ENCODE measurements around the gene ARL4C. TPM values are rescaled to one million over a fixed set of nuclear protein-coding genes. Genes with fewer than 3 reads are reported as not detected.

Gene ARL4C, protein sequence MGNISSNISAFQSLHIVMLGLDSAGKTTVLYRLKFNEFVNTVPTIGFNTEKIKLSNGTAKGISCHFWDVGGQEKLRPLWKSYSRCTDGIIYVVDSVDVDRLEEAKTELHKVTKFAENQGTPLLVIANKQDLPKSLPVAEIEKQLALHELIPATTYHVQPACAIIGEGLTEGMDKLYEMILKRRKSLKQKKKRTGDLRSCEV
- total RNA-seq: 6.1 TPM in 2 replicates

DNA sequence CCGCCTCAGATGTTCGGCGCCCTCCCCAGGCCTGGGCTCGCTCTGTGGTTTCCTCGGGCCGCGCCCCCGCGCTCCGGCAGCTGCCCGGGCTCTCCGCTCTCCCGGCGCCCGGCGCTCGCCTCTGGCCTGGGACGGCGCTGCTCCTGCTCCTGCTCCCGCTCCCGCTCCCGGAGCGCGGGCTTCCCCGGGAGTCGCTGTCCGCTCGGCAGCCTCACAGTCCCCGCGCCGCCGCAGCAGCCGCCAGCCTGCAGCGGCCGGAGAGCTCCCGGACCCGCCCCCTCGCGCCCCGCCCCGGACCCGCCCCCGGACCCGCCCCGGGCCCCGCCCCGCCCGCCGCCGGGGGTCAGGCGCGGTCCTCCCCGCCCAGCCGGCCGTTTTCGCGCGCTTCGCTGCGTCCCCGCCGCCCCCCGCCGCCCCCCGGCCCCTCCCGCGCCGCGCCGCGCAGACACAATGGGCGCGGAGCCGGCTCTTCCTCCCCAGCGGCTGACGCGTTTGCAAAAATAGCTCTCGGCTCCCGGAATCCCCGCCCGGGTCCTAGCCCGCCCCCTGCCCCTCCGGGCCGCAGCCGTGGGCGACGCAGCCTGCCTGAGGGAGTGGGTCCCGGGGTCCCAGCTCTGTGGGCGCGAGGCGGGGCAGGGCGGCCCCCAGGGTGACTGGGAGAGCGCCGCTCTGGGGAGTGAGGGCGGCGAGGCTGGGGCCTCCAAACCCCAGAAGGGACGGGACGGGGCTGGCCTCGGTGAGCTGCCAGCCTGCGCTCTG, at the start of gene ARL4C:
ARL4C (minus strand) TSS at position 247 of the 759 bp plus-strand sequence. CDS start 495 bp downstream, outside the sequence.
- DNase-seq: peak; percentile 74

DNA sequence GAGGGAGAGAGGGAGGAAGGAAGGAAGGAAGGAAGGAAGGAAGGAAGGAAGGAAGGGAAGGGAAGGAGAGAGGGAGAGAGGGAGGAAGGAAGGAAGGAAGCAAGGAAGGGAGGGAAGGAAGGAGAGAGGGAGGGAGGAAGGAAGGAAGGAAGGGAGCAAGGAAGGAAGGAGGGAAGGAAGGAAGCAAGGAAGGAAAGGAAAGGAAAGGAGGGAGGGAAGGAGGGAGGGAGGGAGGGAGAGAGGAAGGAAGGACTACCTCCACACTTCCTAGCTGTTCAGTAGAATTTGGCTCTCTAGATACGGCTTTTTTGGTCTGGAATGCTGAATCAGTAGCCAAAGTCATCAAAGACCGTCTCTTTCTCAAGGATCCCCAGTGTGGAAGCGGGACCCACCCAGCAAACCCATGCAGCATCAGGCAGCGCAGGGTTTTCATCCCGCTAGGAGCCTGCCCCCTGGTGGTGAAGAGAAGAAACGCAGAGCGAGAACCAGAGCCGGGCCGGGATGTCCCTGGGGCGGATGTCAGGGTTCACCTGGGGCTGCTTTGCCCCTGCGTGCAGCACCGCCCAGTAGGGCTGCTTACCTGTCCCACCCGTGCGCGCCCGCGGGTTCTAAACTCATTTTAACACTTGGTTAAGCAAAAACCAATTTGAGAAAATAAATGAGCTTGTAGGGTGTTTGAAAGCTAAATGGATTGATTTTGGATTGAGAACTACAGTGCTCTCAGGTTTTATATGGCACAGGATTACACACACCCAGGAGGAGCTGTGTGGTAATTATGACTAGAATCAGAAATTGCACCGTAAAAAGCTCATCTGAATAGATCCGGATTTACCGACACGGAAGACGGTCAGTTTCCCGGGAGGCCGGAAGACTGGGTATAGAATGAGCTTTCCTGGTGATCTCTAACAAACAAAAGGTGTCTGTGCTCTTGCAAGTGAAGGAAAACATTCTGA, 48.1 kb upstream of the ARL4C start:
- DNase-seq: peak; percentile 75

DNA sequence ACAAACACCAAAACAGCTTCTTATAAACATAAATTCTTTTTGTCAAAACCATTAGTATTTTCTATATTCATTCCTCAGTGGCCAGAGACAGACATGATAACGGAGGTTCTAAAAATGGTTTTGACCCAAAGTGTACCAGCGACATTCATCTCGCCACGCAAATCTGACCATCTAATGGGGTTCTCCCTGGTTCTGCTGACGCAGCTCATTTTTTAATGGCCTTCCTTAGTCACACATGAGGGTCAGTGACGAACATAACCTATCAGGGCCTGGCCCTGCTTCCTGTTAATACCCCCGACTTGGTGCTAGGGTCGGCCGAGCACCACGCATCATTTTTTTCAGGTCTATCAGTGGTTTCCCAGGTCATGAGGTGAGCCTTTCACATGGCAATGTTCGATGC, 45.9 kb upstream of the ARL4C start:
- no peak for DNase-seq

DNA sequence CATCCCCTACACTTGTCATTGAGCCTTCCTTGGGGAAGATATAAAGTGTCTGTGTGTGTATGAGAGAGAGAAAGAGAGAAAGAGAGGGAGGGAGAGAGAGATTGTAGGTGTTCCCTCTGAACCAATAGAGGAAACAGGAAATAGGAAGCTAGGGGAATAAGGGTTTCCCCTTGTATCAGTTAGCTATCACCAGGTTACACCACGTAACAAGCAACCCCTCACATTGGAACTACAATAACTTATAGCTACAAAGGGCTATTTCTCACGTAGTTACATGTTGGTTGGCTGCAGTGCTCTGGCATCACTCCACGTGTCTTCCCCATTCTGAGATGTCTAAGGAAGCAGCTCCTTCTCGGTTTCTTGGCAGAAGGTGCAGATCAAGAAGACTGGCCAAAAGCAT, 41.0 kb upstream of the ARL4C start:
- DNase-seq: no peak

DNA sequence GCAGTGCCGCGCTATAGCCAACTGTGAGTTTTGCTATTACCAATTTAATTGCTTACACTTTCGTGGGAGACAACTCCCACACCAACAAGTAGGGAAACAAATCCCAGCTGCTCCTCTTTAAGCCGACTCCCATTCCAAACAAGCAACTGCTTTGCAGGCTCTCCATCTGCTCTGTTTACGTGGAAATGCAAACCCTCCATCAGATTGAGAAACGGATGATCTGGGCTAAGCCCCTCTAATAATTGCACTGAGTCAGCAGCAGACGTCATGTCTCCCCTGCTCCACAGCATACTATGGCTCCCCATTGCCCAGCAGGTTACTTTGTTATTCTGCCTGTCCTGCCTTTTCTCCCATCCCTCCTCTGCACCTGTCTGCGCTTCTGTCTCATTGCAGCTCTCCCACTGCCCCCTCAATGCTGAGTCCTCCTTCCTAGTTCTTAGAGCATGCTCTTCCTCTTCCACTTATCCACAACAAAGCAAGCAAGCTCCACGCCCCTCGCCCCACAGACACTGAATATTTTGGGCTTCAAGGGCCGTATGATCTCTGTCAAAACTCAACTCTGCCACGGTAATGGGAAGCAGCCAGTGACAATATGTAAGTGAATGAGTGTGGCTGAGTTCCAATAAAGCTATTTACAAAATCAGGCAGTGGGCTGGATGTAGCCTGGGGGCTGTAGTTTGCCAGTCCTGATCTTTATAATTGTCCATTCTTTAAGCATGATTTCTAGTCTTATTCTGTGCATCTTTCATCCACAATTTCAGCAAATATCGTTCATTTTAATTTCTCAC, 39.5 kb upstream of the ARL4C start:
- DNase-seq: no peak

GRCh38 chr2:234535464-234535863, 38.6 kb upstream of the ARL4C start:
- DNase-seq: no peak

- DNase-seq: no peak
Observed at GRCh38 chr2:234534515-234534914, 37.6 kb upstream of the ARL4C start.

- no peak for DNase-seq
Observed at GRCh38 chr2:234533626-234534025, 36.7 kb upstream of the ARL4C start.

- DNase-seq: no peak
Observed at GRCh38 chr2:234528410-234529148, 31.7 kb upstream of the ARL4C start.

GRCh38 chr2:234526711-234527110, 29.8 kb upstream of the ARL4C start:
- DNase-seq: no peak

GRCh38 chr2:234521536-234521935, 24.7 kb upstream of the ARL4C start:
- no peak for DNase-seq

- no peak for DNase-seq
Observed at GRCh38 chr2:234518986-234519642, 22.2 kb upstream of the ARL4C start.

GRCh38 chr2:234517971-234518370, 21.1 kb upstream of the ARL4C start:
- DNase-seq: no peak

GRCh38 chr2:234514873-234515638, 18.2 kb upstream of the ARL4C start:
- DNase-seq: no peak

DNA sequence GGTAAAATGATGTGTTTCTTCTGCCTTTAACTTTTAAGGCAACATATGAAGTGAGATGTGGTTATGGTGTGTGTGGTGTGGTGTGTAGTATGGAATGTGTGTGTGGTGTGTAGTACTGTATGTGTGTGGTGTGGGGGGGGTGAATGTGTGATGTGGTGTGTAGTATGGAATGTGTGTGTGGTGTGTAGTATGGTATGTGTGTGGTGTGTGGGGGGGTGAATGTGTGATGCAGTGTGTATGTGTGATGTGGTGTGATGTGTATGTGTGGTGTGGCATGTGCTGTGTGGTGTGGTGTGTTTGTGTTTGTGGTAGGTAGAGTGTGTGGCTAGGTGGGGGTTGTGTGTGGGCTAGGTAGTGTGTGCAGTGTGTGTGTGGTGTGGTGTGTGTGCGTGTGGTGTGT, 17.2 kb upstream of the ARL4C start:
- DNase-seq: no peak

GRCh38 chr2:234512884-234513669, 16.2 kb upstream of the ARL4C start:
- DNase-seq: no peak

- no peak for DNase-seq
Observed at GRCh38 chr2:234502919-234503285, 6.0 kb upstream of the ARL4C start.

GRCh38 chr2:234502285-234502918, 5.5 kb upstream of the ARL4C start:
- no peak for DNase-seq

GRCh38 chr2:234500394-234501006, 3.6 kb upstream of the ARL4C start:
- peak; percentile 80 for DNase-seq
